AG04450 (cell line): ENCODE data around the gene CD2BP2. TPM values are rescaled to one million over a fixed set of nuclear protein-coding genes. Genes with fewer than 3 reads are reported as not detected.

Experiments
- CTCF ChIA-PET: fragments of 300-600, 350-600 bp; formaldehyde crosslinking; extraction: SDS; loops from one replicate; lab custom pipeline; 2022; ENCODE audit warnings: antibody characterized with exemption, inconsistent platforms; lab: Charles Lee
- POLR2A ChIA-PET: fragments of 350-600 bp; formaldehyde crosslinking; extraction: SDS; loops from one replicate; lab custom pipeline; 2021; ENCODE audit warnings: antibody characterized with exemption, inconsistent platforms; lab: Yijun Ruan, JAX
- DNase-seq: peaks from one replicate; pipeline ENCODE4 v3.0.0-alpha.2; 2011; ENCODE audit warnings: low read depth, low spot score
- H3K27ac ChIP-seq: one replicate; pipeline ENCODE4 v1.5.1; 2012; ENCODE audit warnings: low read depth, low read length, control low read depth
- H3K27me3 ChIP-seq: one replicate; pipeline ENCODE4 v1.6.0; 2012; ENCODE audit warnings: low read length; ENCODE audit not compliant: control insufficient read depth, insufficient read depth
- H3K4me3 ChIP-seq: 2 replicates; pipeline ENCODE4 v1.5.1; 2011; ENCODE audit warnings: mild to moderate bottlenecking, low read depth, low read length, control low read depth
- H3K9me3 ChIP-seq: 2 replicates; pipeline ENCODE4 v1.5.1; 2012; ENCODE audit warnings: low read length; ENCODE audit not compliant: control insufficient read depth, insufficient read depth
- polyA plus RNA-seq: library from polyadenylated mRNA; depleted of rRNA; stranded (reverse); fragments of >200 nt; gene quantifications from 2 replicates; pipeline ENCODE4 v1.2.3, GENCODE V29; 2011
- TF ChIP-seq, protein P1 (sequence below): IDR thresholded peaks from 2 replicates; pipeline ENCODE4 v1.5.1; 2011; ENCODE audit warnings: low read depth, low read length, control low read depth, inconsistent platforms

The CD2BP2 gene
- polyA plus RNA-seq, 1 experiment, result 49.5 TPM

- H3K9me3 ChIP-seq, result no peaks in the 10 kb centered on the region; the same call in 1 of the 2 replicates
- CTCF ChIA-PET, result interaction anchor here (0.5 to 2.5 kb wide), 7 partner anchors 12 to 339 kb away, joined by 3 to 13 read pairs (median 3); partner anchors contain the start of gene ZNF771
- peak within 1 kb of the TSS; percentile 79 for H3K4me3 ChIP-seq
- DNase-seq, result peak; percentile 63
- TF ChIP-seq, protein P1, sequence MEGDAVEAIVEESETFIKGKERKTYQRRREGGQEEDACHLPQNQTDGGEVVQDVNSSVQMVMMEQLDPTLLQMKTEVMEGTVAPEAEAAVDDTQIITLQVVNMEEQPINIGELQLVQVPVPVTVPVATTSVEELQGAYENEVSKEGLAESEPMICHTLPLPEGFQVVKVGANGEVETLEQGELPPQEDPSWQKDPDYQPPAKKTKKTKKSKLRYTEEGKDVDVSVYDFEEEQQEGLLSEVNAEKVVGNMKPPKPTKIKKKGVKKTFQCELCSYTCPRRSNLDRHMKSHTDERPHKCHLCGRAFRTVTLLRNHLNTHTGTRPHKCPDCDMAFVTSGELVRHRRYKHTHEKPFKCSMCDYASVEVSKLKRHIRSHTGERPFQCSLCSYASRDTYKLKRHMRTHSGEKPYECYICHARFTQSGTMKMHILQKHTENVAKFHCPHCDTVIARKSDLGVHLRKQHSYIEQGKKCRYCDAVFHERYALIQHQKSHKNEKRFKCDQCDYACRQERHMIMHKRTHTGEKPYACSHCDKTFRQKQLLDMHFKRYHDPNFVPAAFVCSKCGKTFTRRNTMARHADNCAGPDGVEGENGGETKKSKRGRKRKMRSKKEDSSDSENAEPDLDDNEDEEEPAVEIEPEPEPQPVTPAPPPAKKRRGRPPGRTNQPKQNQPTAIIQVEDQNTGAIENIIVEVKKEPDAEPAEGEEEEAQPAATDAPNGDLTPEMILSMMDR, result 0 out of 2 replicates have a peak, but pooled peaks have one; percentile 11
- POLR2A ChIA-PET, result interaction anchor here (0.6 to 2.1 kb wide), 8 partner anchors 12 to 330 kb away, joined by 3 to 23 read pairs (median 6); partner anchors contain the start of genes ALDOA and ZNF771
- peak within 1 kb of the TSS; percentile 91 for H3K27ac ChIP-seq
- no peaks in the 10 kb centered on the region for H3K27me3 ChIP-seq
These were observed 40.3 kb upstream of the CD2BP2 start, which contains the start of gene ZNF48 for GRCh38 chr16:30395155-30395991. TSS of gene ZNF48 (plus strand) at chr16:30395420. CDS start at chr16:30395795, 375 bp downstream.

DNA sequence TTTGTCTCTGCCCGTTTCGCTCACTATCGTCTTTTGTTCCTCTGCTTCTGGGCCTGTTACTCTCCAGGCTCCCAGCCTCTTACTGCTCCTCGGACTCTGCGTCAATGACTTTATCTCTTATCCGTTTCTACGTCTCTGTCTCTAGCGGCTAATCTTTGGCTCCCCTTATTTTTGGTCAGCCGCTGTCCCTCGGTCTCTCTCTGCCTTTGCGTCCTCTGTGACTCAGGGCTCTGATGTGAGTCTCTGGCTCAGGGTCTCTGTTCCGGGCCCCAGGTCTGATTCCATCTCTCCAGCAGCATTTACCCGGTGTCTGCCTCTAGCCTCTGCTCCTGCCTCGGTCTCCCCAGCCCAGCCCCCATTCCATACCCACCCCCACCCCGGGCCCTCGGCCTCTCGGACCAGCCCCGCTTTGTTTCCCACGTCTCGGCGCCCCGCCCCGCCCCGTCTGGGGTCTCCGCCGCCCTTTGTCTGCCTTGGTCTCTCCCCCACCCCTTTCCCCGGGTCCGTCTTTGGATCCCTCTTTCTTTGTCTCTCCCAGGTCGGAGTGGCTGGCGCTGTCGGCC is 39.6 kb upstream of the CD2BP2 start:
- H3K4me3 ChIP-seq, result peak overlapping the region; percentile 79
- no peaks in the 10 kb centered on the region; the same call in 1 of the 2 replicates for H3K9me3 ChIP-seq
- H3K27me3 ChIP-seq, result no peaks in the 10 kb centered on the region
- ChIA-PET POLR2A (interaction anchor here (0.6 to 2.1 kb wide), 8 partner anchors 13 to 329 kb away, joined by 3 to 23 read pairs (median 6); partner anchors contain the start of genes ALDOA and ZNF771), CTCF (interaction anchor here (0.5 to 2.5 kb wide), 5 partner anchors 13 to 339 kb away, joined by 3 to 13 read pairs (median 5); partner anchors contain the start of gene ZNF771)
- no peak for DNase-seq
- peak overlapping the region; percentile 91 for H3K27ac ChIP-seq
- TF ChIP-seq, protein P1, result no peak

GRCh38 chr16:30383521-30383920 is 28.4 kb upstream of the CD2BP2 start:
- TF ChIP-seq, protein P1, result no peak
- CTCF ChIA-PET, result interaction anchor here (1.3 kb wide), 1 partner anchor 26 kb away, joined by 4 read pairs; no protein-coding TSS in a partner anchor
- DNase-seq, result no peak
- POLR2A ChIA-PET, result no interaction called here
- Histone ChIP-seq H3K4me3 (no peak overlapping the region), H3K9me3 (no peaks in the 10 kb centered on the region; the same call in 1 of the 2 replicates), H3K27ac (no peak overlapping the region), H3K27me3 (no peaks in the 10 kb centered on the region)

GRCh38 chr16:30382111-30382881 is 27.2 kb upstream of the CD2BP2 start, which contains the start of gene SEPTIN1:
TSS of gene SEPTIN1 (minus strand) at chr16:30382561. CDS start at chr16:30382542, 19 bp downstream.
- no peak within 1 kb of the TSS for H3K4me3 ChIP-seq
- H3K27me3 ChIP-seq, result no peaks in the 10 kb centered on the region
- no peak within 1 kb of the TSS for H3K27ac ChIP-seq
- no peaks in the 10 kb centered on the region; the same call in 1 of the 2 replicates for H3K9me3 ChIP-seq
- ChIA-PET POLR2A (no interaction called here), CTCF (interaction anchor here (1.3 kb wide), 1 partner anchor 27 kb away, joined by 4 read pairs; no protein-coding TSS in a partner anchor)
- DNase-seq, result no peak
- TF ChIP-seq, protein P1, result no peak
